K562 (cell line): ENCODE data around the gene MFSD2B. TPM values are rescaled to one million over a fixed set of nuclear protein-coding genes. Genes with fewer than 3 reads are reported as not detected.

Experiments used
- ATAC-seq: fragments of 200-7000 bp; cut with Tn5 transposase; 3 replicates; pipeline ENCODE4 v1.9.1; 2020; ENCODE audit warnings: moderate library complexity
- BruUV-seq: library from RNA; stranded (reverse); fragments of 400-500 nt; replicated peaks from 2 replicates; lab custom pipeline; 2021; lab: Mats Ljungman, UMichigan
- CTCF ChIA-PET: fragments of 300-600 bp; formaldehyde crosslinking; extraction: SDS; loops from one replicate; lab custom pipeline; 2021; ENCODE audit warnings: low intra/inter-chr PET ratio; lab: Yijun Ruan, JAX
- POLR2A ChIA-PET: fragments of 300-600, 350-650 bp; sonication (Branson Sonifier 250); formaldehyde crosslinking; extraction: SDS; loops from one replicate; lab custom pipeline; 2021; ENCODE audit warnings: antibody characterized with exemption, inconsistent platforms; lab: Yijun Ruan, JAX
- DNase-seq, 4 experiments: peaks; one replicate each; pipeline versions ENCODE4 v3.0.0 to v3.0.0-alpha.2; 2011 to 2018; ENCODE audit warnings: low spot score in 3 of 4, mixed read lengths in 3 of 4; ENCODE audit errors: extremely low read depth in 1 of 4
- FAIRE-seq: peaks from 2 replicates; lab custom pipeline; 2011; peaks lifted over from hg19 to GRCh38; lab: Jason Lieb, UNC
- H2AFZ ChIP-seq: 2 replicates; pipeline ENCODE4 v1.6.0; 2011; ENCODE audit warnings: low read depth, low read length, control low read depth, inconsistent platforms
- H3K27ac ChIP-seq: fragments of 200-600 bp; 3 replicates; pipeline ENCODE4 v1.8.0; 2011; ENCODE audit warnings: low read depth, mild to moderate bottlenecking, control low read depth, inconsistent platforms, low read length, moderate library complexity, mixed read lengths; ENCODE audit errors: extremely low read depth
- H3K27me3 ChIP-seq, 2 experiments: fragments of 300-600 bp in 1 of 2; 2 replicates in 1 of 2; 3 replicates in 1 of 2; pipeline versions ENCODE4 v1.6.0 to v1.8.0; 2011; ENCODE audit warnings: inconsistent platforms in 2 of 2, low read length in 2 of 2, mild to moderate bottlenecking in 1 of 2, mixed read lengths in 1 of 2, moderate library complexity in 1 of 2; ENCODE audit not compliant: control insufficient read depth in 2 of 2, insufficient read depth in 2 of 2
- H3K36me3 ChIP-seq: fragments of 300-600 bp; 3 replicates; pipeline ENCODE4 v1.8.0; 2011; ENCODE audit warnings: mild to moderate bottlenecking, low read length, inconsistent platforms; ENCODE audit not compliant: control insufficient read depth, insufficient read depth
- H3K4me1 ChIP-seq, 2 experiments: fragments of 200-600 bp in 1 of 2; replicated peaks in 1 of 2; 2 replicates in 1 of 2; 3 replicates in 1 of 2; pipeline versions ENCODE4 v1.5.1 to v1.8.0; 2011; ENCODE audit warnings: inconsistent platforms in 2 of 2, low read length in 2 of 2, mild to moderate bottlenecking in 1 of 2, mixed read lengths in 1 of 2, moderate library complexity in 1 of 2; ENCODE audit not compliant: control insufficient read depth in 2 of 2, insufficient read depth in 2 of 2
- H3K4me2 ChIP-seq: 2 replicates; pipeline ENCODE4 v1.6.1; 2011; ENCODE audit warnings: low read length, control low read depth, inconsistent platforms, mixed read lengths; ENCODE audit not compliant: insufficient read depth
- H3K4me3 ChIP-seq: fragments of 200-600 bp; sonication (generic), shearing (Covaris generic); 2 replicates; pipeline ENCODE4 v1.5.1; 2016; ENCODE audit warnings: control low read depth, inconsistent platforms
- H3K79me2 ChIP-seq: fragments of 200-600 bp; 3 replicates; pipeline ENCODE4 v1.8.0; 2011; ENCODE audit warnings: low read length, inconsistent platforms; ENCODE audit not compliant: control insufficient read depth, insufficient read depth
- H3K9ac ChIP-seq, 2 experiments: 2 replicates each; pipeline versions ENCODE4 v1.6.0 to v1.6.1; 2011; ENCODE audit warnings: low read depth in 2 of 2, low read length in 2 of 2, control low read depth in 1 of 2, inconsistent platforms in 1 of 2, mild to moderate bottlenecking in 1 of 2, mixed read lengths in 1 of 2; ENCODE audit not compliant: insufficient read depth in 1 of 2
- H3K9me1 ChIP-seq: one replicate; pipeline ENCODE4 v1.6.0; 2011; ENCODE audit warnings: inconsistent platforms, mild to moderate bottlenecking, low read length, moderate library complexity; ENCODE audit not compliant: control insufficient read depth, insufficient read depth
- H3K9me3 ChIP-seq: replicated peaks from 2 replicates; pipeline ENCODE4 v1.5.1; 2011; ENCODE audit warnings: low read depth, low read length, inconsistent platforms; ENCODE audit not compliant: control insufficient read depth, insufficient read depth
- H4K20me1 ChIP-seq: replicated peaks from 2 replicates; pipeline ENCODE4 v1.6.1; 2011; ENCODE audit warnings: low read length, inconsistent platforms, mixed read lengths; ENCODE audit not compliant: control insufficient read depth, insufficient read depth
- ELK3 ChIP-seq: fragments of 450-650 bp; formaldehyde crosslinking; IDR thresholded peaks from 2 replicates; pipeline ENCODE4 v1.4.0; 2020; ENCODE audit warnings: mild to moderate bottlenecking
- NRF1 ChIP-seq, 2 experiments: fragments of 450-650 bp; IDR thresholded peaks in 1 of 2; conservative IDR thresholded peaks in 1 of 2; 2 replicates each; pipeline ENCODE4 v1.6.1; 2014; ENCODE audit warnings: mild to moderate bottlenecking in 2 of 2
- POLR2A ChIP-seq: fragments of 450-650 bp; conservative IDR thresholded peaks from 2 replicates; pipeline ENCODE4 v1.6.1; 2016
- POLR2G ChIP-seq: fragments of 200-400 bp; formaldehyde crosslinking; IDR thresholded peaks from 2 replicates; pipeline ENCODE4 v1.6.1; 2017; ENCODE audit warnings: low read depth, mild to moderate bottlenecking, antibody characterized with exemption, low read length, moderate library complexity
- RBFOX2 ChIP-seq: fragments of 200-400 bp; formaldehyde crosslinking; IDR thresholded peaks from 2 replicates; pipeline ENCODE4 v1.6.1; 2017; ENCODE audit warnings: low read depth, mild to moderate bottlenecking, low read length, moderate library complexity
- VEZF1 ChIP-seq: fragments of 200-800 bp; sonication (Bioruptor generic); IDR thresholded peaks from 2 replicates; pipeline ENCODE4 v1.6.1; 2017; ENCODE audit warnings: missing genetic modification characterization, missing compliant biosample characterization
- ZBTB7A ChIP-seq: IDR thresholded peaks from 2 replicates; pipeline ENCODE4 v1.6.1; 2011; ENCODE audit warnings: low read depth, mild to moderate bottlenecking, low read length, moderate library complexity, borderline replicate concordance; ENCODE audit not compliant: control insufficient read depth
- ZNF354B ChIP-seq: fragments of 250-450 bp; sonication (Bioruptor Pico); IDR thresholded peaks from 2 replicates; pipeline ENCODE4 v1.4.0; 2020
- WGBS: fragments of 100-300 bp; shearing (Covaris generic); methylation state at CpG from one replicate; pipeline ENCODE4 v1.1.6; 2016; ENCODE audit warnings: low coverage, mixed read lengths; ENCODE audit not compliant: insufficient coverage; ENCODE audit errors: missing lambda C conversion rate; 5-methylcytosine and 5-hydroxymethylcytosine counted together
- in situ Hi-C: fragments of 300-500 bp; cut with MboI; formaldehyde crosslinking; loops from 4 replicates; pipeline ENCODE4 v1.15.0; 2018; ENCODE audit warnings: inconsistent platforms, mixed read lengths
- intact Hi-C: fragments of 100-400 bp; cut with micrococcal nuclease; formaldehyde crosslinking; loops from 2 replicates; pipeline ENCODE4 v1.14.2; 2022
- polyA plus RNA-seq, 8 experiments: library from polyadenylated mRNA; depleted of rRNA in 4 of 8; stranded (reverse) in 5 of 8; unstranded in 3 of 8; fragments of >200 nt; fragmentation: Nextera tagmentation in 2 of 8; fragmentation: Illumina TruSeq in 1 of 8; extraction: Ambion mirVana in 2 of 8; extraction: Trizol in 1 of 8; gene quantifications; 2 replicates each; pipeline versions ENCODE4 v1.2.1 to v1.2.3, GENCODE V29; 2011 to 2014; ENCODE audit warnings: inconsistent platforms in 1 of 8, missing spikeins in 1 of 8
- total RNA-seq, 7 experiments: library from RNA; depleted of rRNA in 6 of 7; stranded (reverse); fragments of >200 nt in 6 of 7; fragmentation: Illumina TruSeq in 2 of 7; extraction: Trizol in 2 of 7; gene quantifications; 2 replicates each; pipeline versions ENCODE4 v1.2.1 to v1.2.3, GENCODE V29; 2011 to 2021; ENCODE audit warnings: low replicate concordance in 1 of 7

Gene MFSD2B
- total and polyA plus RNA-seq, 9 of the 15 experiments (the other 6 are each of a cell fraction or from before 2014, with no cell fraction given): 2.6 to 10.9 (median 6.8) TPM

GRCh38 chr2:24049485-24050021 is 39.7 kb downstream of the MFSD2B start, which contains the start of gene FKBP1B:
FKBP1B (plus strand) TSS chr2:24049741; CDS start chr2:24049850, 109 bp downstream.
- BruUV-seq: no TSS peak
- intact Hi-C loops (no loop called here), in situ Hi-C loops (no loop called here)
- Histone ChIP-seq H4K20me1 (no peaks in the 10 kb centered on the region; the same call in 1 of the 2 replicates), H3K27me3 (peaks cover 10 to 11% of the 10 kb centered on the region in 2 experiments; a peak in 4 of 5 replicates), H3K4me1 (peaks cover 8 to 22% of the 10 kb centered on the region in 2 experiments; a peak in 4 of 5 replicates), H3K27ac (no peak within 1 kb of the TSS), H3K9me1 (no peaks in the 10 kb centered on the region), H3K9ac (peak within 1 kb of the TSS; percentile 27 to 81; a peak in 3 of 4 replicates), H3K4me2 (peak within 1 kb of the TSS; percentile 75), H3K9me3 (no peaks in the 10 kb centered on the region), H3K4me3 (peak within 1 kb of the TSS; percentile 47), H3K36me3 (peaks cover 3% of the 10 kb centered on the region; the same call in 1 of the 3 replicates), H3K79me2 (peaks cover 25% of the 10 kb centered on the region), H2AFZ (peak within 1 kb of the TSS; percentile 69)
- peak; percentile 50; the same call in 1 of the 2 replicates for TF ChIP-seq ZBTB7A
- TF ChIP-seq VEZF1: peak; percentile 61
- TF ChIP-seq POLR2A: 0 out of 2 replicates have a peak, but pooled peaks have one; percentile 41
- TF ChIP-seq ELK3 (CRISPR knock-in tag): no peak
- TF ChIP-seq NRF1 (conservative IDR thresholded peaks at IDR 0.05 in 1 of 2, IDR thresholded peaks at IDR 0.05 in 1 of 2): peak; percentile 55 to 57; a peak in 2 of 4 replicates
- peak; percentile 39 for TF ChIP-seq RBFOX2
- no peak for TF ChIP-seq ZNF354B
- peak; percentile 69 for TF ChIP-seq POLR2G
- ChIA-PET CTCF (no interaction called here), POLR2A (interaction anchor here (0.7 to 1.8 kb wide), 4 partner anchors 11 to 24 kb away, joined by 3 to 5 read pairs (median 4); no protein-coding TSS in a partner anchor)
- DNase-seq (peak; percentile 78 to 94 (median 86)), FAIRE-seq (no peak), ATAC-seq (peak; percentile 63)
- 1% methylated on average over 15 of the region's 52 CpGs for WGBS
